K562 (cell line): Measurements from ENCODE around the gene RPL22L1. TPM values are rescaled to one million over a fixed set of nuclear protein-coding genes. Genes with fewer than 3 reads are reported as not detected.

ENCODE experiments used
- BMI1 ChIP-seq: fragments of 150-350 bp; IDR thresholded peaks from 2 replicates; pipeline ENCODE4 v1.6.1; 2014; ENCODE audit warnings: low read length
- C11orf30 ChIP-seq: fragments of 450-650 bp; IDR thresholded peaks from 2 replicates; pipeline ENCODE4 v1.6.1; 2016; ENCODE audit warnings: low read depth, mild to moderate bottlenecking
- CHD4 ChIP-seq: fragments of 200-600 bp; sonication (generic); IDR thresholded peaks from 3 replicates; pipeline ENCODE4 v1.6.1; 2012; ENCODE audit warnings: low read depth, mild to moderate bottlenecking, mixed read lengths, low read length, inconsistent platforms; ENCODE audit not compliant: insufficient read depth, insufficient replicate concordance, poor library complexity, severe bottlenecking
- CTCF ChIP-seq, 3 experiments: IDR thresholded peaks in 2 of 3; conservative IDR thresholded peaks in 1 of 3; 2 replicates each; pipeline ENCODE4 v1.5.1; 2011 to 2012; ENCODE audit warnings: low read length in 3 of 3, mild to moderate bottlenecking in 3 of 3, control low read depth in 2 of 3, improper control_type of control experiment in 1 of 3, inconsistent platforms in 1 of 3, low read depth in 1 of 3, mixed read lengths in 1 of 3, moderate library complexity in 1 of 3; ENCODE audit not compliant: insufficient read depth in 2 of 3
- DEAF1 ChIP-seq: fragments of 450-650 bp; formaldehyde crosslinking; IDR thresholded peaks from 2 replicates; pipeline ENCODE4 v1.4.0; 2020; ENCODE audit warnings: mild to moderate bottlenecking, moderate library complexity
- GATAD2B ChIP-seq: fragments of 450-650 bp; IDR thresholded peaks from 2 replicates; pipeline ENCODE4 v1.6.1; 2017; ENCODE audit warnings: mild to moderate bottlenecking, borderline replicate concordance
- MAFF ChIP-seq: IDR thresholded peaks from 2 replicates; pipeline ENCODE4 v1.6.1; 2012; ENCODE audit warnings: low read length, improper control_type of control experiment
- MAFG ChIP-seq: fragments of 450-650 bp; conservative IDR thresholded peaks from 2 replicates; pipeline ENCODE4 v1.6.1; 2016; ENCODE audit warnings: missing genetic modification characterization, missing compliant biosample characterization
- MXD1 ChIP-seq: fragments of 250-450 bp; sonication (Bioruptor Pico); IDR thresholded peaks from 2 replicates; pipeline ENCODE4 v1.8.0; 2021; ENCODE audit warnings: borderline replicate concordance, mild to moderate bottlenecking, moderate library complexity; ENCODE audit not compliant: poor library complexity, severe bottlenecking
- NFXL1 ChIP-seq: fragments of 450-650 bp; formaldehyde crosslinking; IDR thresholded peaks from 2 replicates; pipeline ENCODE4 v1.4.0; 2021; ENCODE audit warnings: mild to moderate bottlenecking
- RBM22 ChIP-seq: fragments of 200-400 bp; formaldehyde crosslinking; IDR thresholded peaks from 2 replicates; pipeline ENCODE4 v1.6.1; 2018; ENCODE audit warnings: low read length, low read depth; ENCODE audit not compliant: poor library complexity, severe bottlenecking
- SRSF1 ChIP-seq: fragments of 200-400 bp; formaldehyde crosslinking; IDR thresholded peaks from 2 replicates; pipeline ENCODE4 v1.6.1; 2017; ENCODE audit warnings: mild to moderate bottlenecking, low read depth, low read length, moderate library complexity
- TRIM28 ChIP-seq: fragments of 450-650 bp; IDR thresholded peaks from 2 replicates; pipeline ENCODE4 v1.6.1; 2017
- YBX1 ChIP-seq: fragments of 450-650 bp; IDR thresholded peaks from 2 replicates; pipeline ENCODE4 v1.7.1; 2016; ENCODE audit warnings: mild to moderate bottlenecking
- ZFPM2 ChIP-seq: fragments of 250-450 bp; sonication (Bioruptor Pico); IDR thresholded peaks from 2 replicates; pipeline ENCODE4 v1.5.1; 2022; ENCODE audit warnings: mild to moderate bottlenecking
- ZNF511 ChIP-seq: sonication (generic); formaldehyde crosslinking; IDR thresholded peaks from 2 replicates; pipeline ENCODE4 v1.8.0; 2022; ENCODE audit warnings: mild to moderate bottlenecking, missing genetic modification reagents
- ZNF639 ChIP-seq, 2 experiments: fragments of 200-800 bp in 1 of 2; sonication (Bioruptor generic) in 1 of 2; sonication (generic) in 1 of 2; formaldehyde crosslinking in 1 of 2; IDR thresholded peaks in 1 of 2; conservative IDR thresholded peaks in 1 of 2; 2 replicates each; pipeline versions ENCODE4 v1.5.0 to v1.6.1; 2016 to 2020; ENCODE audit warnings: missing compliant biosample characterization in 1 of 2, missing genetic modification characterization in 1 of 2, missing genetic modification reagents in 1 of 2
- polyA plus RNA-seq, 8 experiments: library from polyadenylated mRNA; depleted of rRNA in 4 of 8; stranded (reverse) in 5 of 8; unstranded in 3 of 8; fragments of >200 nt; fragmentation: Nextera tagmentation in 2 of 8; fragmentation: Illumina TruSeq in 1 of 8; extraction: Ambion mirVana in 2 of 8; extraction: Trizol in 1 of 8; gene quantifications; 2 replicates each; pipeline versions ENCODE4 v1.2.1 to v1.2.3, GENCODE V29; 2011 to 2014; ENCODE audit warnings: inconsistent platforms in 1 of 8, missing spikeins in 1 of 8
- total RNA-seq, 7 experiments: library from RNA; depleted of rRNA in 6 of 7; stranded (reverse); fragments of >200 nt in 6 of 7; fragmentation: Illumina TruSeq in 2 of 7; extraction: Trizol in 2 of 7; gene quantifications; 2 replicates each; pipeline versions ENCODE4 v1.2.1 to v1.2.3, GENCODE V29; 2011 to 2021; ENCODE audit warnings: low replicate concordance in 1 of 7
- TF ChIP-seq, protein P1 (sequence below): fragments of 450-650 bp; IDR thresholded peaks from 2 replicates; pipeline ENCODE4 v1.6.1; 2017; ENCODE audit warnings: antibody characterized with exemption, mild to moderate bottlenecking

RPL22L1 gene
- total and polyA plus RNA-seq, 9 of the 15 experiments (the other 6 are each of a cell fraction or from before 2014, with no cell fraction given): 53.9 to 198 (median 108) TPM

- TF ChIP-seq DEAF1 (CRISPR knock-in tag): no peak
- peak; percentile 66; the same call in 1 of the 2 replicates for TF ChIP-seq C11orf30
- TF ChIP-seq MAFG: peak; percentile 47; the same call in 1 of the 2 replicates
- no peak for TF ChIP-seq SRSF1
- no peak for TF ChIP-seq RBM22
- TF ChIP-seq MXD1: no peak
- TF ChIP-seq NFXL1: no peak
- no peak for TF ChIP-seq BMI1
- TF ChIP-seq YBX1: no peak
- TF ChIP-seq TRIM28: no peak
- TF ChIP-seq, protein P1, sequence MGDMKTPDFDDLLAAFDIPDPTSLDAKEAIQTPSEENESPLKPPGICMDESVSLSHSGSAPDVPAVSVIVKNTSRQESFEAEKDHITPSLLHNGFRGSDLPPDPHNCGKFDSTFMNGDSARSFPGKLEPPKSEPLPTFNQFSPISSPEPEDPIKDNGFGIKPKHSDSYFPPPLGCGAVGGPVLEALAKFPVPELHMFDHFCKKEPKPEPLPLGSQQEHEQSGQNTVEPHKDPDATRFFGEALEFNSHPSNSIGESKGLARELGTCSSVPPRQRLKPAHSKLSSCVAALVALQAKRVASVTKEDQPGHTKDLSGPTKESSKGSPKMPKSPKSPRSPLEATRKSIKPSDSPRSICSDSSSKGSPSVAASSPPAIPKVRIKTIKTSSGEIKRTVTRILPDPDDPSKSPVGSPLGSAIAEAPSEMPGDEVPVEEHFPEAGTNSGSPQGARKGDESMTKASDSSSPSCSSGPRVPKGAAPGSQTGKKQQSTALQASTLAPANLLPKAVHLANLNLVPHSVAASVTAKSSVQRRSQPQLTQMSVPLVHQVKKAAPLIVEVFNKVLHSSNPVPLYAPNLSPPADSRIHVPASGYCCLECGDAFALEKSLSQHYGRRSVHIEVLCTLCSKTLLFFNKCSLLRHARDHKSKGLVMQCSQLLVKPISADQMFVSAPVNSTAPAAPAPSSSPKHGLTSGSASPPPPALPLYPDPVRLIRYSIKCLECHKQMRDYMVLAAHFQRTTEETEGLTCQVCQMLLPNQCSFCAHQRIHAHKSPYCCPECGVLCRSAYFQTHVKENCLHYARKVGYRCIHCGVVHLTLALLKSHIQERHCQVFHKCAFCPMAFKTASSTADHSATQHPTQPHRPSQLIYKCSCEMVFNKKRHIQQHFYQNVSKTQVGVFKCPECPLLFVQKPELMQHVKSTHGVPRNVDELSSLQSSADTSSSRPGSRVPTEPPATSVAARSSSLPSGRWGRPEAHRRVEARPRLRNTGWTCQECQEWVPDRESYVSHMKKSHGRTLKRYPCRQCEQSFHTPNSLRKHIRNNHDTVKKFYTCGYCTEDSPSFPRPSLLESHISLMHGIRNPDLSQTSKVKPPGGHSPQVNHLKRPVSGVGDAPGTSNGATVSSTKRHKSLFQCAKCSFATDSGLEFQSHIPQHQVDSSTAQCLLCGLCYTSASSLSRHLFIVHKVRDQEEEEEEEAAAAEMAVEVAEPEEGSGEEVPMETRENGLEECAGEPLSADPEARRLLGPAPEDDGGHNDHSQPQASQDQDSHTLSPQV: no peak
- no peak for TF ChIP-seq CHD4
- TF ChIP-seq ZNF639 (CRISPR knock-in tag; conservative IDR thresholded peaks at IDR 0.05 in 1 of 2, IDR thresholded peaks at IDR 0.05 in 1 of 2): no peak
- no peak for TF ChIP-seq ZNF511 (CRISPR knock-in tag)
- TF ChIP-seq MAFF: peak; percentile 54; the same call in 1 of the 2 replicates
- no peak for TF ChIP-seq ZFPM2 (CRISPR knock-in tag)
- no peak for TF ChIP-seq GATAD2B
- TF ChIP-seq CTCF (IDR thresholded peaks at IDR 0.05 in 2 of 3, conservative IDR thresholded peaks at IDR 0.05 in 1 of 3; ENCODE audit: insufficient read depth in 2 of 3, low read depth in 1 of 3, low read length in 3 of 3): no peak
These were observed 39.4 kb downstream of the RPL22L1 start (continued) for GRCh38 chr3:170830580-170830979.
